Stimulated activated CD4-positive, alpha-beta T cell treated with anti-CD3 and anti-CD28 coated beads, Interleukin-4, amount 100 ng/mL, for 48 hours (primary cell): ENCODE measurements around the gene CRK.
A peak's percentile ranks its signal among the peaks of the same experiment; 100 is the strongest.

ENCODE experiments used
- DNase-seq, 2 donors: peaks; one replicate each; pipeline ENCODE4 v3.0.0-alpha.2; 2020; ENCODE audit warnings: low read depth in 2 of 2

The CRK gene

GRCh38 chr17:1486802-1487695 is 31.0 kb upstream of the CRK start:
- peak; percentile 70 to 74 for DNase-seq

DNA sequence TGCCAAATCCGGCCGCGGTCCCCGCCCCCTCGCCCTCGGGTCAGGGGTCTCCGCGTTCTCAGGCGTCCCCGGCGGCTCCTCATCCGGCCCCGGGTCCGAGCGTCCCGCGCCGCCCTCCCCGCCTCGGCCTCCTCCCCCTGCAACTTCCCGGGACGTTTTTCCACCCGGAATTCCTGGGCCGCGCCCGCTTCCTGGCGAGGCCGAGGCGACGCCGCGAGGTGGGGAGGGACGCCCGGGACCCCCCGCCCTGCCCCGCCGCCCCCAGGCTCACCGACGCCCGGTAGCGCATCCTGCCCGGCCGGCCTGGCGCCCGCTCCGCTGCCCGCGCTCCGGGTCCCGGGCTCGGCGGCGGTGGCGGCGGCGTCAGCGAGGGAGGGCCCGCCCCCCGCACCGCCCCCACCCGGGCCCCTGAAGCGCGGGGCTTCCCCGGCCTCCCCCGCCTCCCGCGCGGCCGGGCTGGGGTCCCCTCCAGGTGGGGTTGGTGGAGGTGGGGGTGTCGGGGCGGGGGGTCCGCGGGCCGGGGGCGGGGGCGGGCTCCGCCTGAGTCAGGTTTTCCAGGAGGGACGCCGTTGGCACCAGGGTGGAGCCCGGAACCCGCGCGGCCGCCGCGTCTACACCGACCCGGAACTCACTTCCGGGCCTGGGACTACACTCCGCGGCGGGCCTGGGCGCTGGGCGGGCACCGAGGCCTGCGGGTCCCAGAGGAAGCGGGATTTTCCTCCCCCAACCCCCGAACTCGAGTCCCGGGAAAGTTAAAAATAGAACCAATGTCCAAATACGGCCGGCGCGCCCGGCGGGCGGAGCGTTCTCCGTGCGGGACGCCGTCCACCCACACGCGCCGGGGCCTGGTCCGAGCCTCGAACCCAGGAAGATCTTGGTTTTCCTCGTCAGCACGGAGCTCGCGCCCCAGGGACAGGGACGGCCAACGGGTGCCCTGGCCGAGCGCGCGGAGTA is 29.7 kb upstream of the CRK start:
- DNase-seq = peak; percentile 49 to 60

DNA sequence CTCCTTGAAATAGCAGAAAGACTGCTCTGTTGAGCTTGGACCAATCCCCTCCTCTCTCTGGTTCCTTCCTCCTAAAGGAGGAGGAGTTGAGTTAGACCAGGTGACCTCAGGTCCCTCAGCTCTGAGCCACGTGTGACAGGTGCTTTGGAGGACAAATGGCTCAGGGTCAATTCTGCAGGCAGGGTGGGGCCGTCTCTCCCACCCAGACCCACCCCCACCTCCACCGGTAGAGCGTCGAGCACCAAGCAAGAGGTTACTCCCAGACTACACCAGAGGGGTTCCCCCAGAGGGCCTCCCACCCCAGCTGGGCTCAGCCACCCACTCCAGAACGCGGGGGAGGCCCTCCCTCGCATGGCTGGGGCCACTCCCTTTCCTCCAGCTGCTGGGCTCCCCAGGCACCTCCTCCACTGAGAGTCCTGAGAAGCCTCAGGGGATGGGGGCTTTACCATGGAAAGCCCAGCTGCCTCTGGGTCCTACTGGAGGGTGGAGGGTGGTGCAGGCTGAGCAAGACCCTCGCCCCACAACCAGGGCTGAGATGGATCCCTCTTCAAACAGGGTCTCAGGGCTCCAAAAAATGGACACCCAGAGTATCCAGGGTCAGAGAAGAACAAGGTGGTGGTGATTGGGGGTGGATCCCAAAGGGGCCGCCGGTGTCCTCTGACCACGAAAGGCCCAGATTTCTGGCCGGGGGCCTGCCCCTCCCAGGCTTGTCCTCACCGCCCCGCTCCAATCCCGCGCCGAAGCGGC is 28.8 kb upstream of the CRK start:
- no peak for DNase-seq

GRCh38 chr17:1484060-1484535 is 28.1 kb upstream of the CRK start:
- no peak for DNase-seq

GRCh38 chr17:1482680-1483079 is 26.6 kb upstream of the CRK start:
- DNase-seq = no peak

GRCh38 chr17:1481736-1482135 is 25.7 kb upstream of the CRK start:
- no peak for DNase-seq

GRCh38 chr17:1480747-1481465 is 24.9 kb upstream of the CRK start:
- no peak for DNase-seq

- no peak for DNase-seq
Observed at GRCh38 chr17:1478418-1478817, 22.4 kb upstream of the CRK start.

- no peak for DNase-seq
Observed at GRCh38 chr17:1475321-1475854, 19.4 kb upstream of the CRK start.

- DNase-seq = no peak
Observed at GRCh38 chr17:1474402-1475189, 18.6 kb upstream of the CRK start.

DNA sequence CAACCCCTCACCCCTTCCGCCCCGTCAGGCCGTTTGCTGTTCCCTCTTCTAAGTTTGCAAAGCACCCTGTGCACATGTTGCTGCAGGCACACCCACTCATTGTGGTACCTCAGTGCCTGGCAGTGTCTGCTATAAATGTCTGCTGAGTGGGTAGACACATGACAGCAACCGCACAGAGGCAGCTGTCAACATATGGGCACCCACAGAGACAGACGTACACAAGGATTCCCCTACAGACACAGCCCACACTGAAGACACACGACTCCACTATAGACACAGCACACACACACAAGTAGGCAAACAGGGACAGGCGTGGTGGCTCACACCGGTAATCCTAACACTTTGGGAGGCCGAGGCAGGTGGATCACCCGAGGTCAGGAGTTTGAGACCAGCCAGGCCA is 17.8 kb upstream of the CRK start:
- DNase-seq = no peak

DNA sequence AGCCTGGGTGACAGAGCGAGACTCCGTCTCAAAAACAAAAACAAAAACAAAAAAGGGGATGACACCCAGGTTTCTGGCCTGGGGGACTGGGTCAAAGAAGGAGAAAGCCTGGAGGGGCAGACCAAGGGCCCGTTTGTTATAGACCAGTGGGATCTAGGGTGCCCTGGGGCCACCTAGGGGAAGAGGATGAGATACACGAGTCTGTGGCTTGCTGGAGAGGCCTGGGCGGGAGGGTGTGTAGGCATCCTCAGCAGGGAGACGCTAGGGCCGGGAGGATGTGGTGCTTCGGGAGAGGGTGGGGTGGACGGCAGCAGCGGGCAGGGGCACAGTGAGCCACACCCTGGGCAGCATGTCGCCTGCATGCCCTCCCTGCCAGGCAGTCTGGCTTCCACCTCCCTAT is 17.1 kb upstream of the CRK start:
- DNase-seq = no peak

DNA sequence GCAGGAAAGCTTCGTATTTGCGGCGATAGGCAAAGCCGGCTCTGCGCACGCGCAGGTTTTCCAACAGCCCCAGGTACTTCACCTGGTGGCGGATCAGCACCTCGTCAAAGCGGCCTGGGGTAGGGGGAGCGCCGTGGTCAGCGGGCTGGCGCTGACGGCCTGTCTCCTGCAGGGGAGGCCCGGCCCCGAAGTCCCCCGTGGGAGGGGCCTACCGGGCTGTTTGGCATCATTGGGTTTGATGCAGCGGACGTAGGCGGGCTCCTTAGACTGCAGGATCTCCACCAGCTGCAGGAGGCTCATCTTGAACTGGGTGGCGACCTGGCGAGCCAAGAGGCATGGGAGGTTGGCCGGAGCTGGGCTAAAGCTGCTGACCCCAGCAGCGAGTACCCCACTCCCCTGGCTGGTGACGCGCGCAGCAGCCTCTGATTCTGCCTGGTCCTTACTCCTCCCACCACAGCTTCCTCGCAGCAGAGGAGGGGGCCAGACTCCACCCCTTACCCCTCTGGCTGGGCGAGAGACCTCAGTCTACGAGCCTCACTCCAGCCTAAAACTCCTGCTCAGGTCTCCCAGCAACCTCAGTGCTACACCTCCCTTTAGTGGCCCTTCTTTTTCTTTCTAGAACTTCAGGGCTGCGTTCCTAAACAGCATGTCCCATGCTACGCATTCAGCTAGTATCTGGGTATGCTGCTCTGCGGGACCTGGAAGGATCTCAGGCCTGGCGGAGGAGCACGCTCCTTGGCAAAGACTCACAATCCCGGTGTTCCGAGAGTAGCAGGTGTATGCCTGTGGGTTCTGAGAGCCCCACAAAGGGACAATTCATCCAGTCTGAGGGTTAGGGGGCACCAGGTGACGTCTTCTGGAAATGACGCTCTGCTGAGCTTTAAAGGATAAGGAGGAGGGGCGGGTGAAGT is 16.1 kb upstream of the CRK start:
- DNase-seq = no peak

GRCh38 chr17:1471490-1471889 is 15.5 kb upstream of the CRK start:
- DNase-seq = no peak

GRCh38 chr17:1470755-1471462 is 14.9 kb upstream of the CRK start:
- DNase-seq = no peak

GRCh38 chr17:1470071-1470754 is 14.2 kb upstream of the CRK start:
- DNase-seq = no peak

GRCh38 chr17:1469231-1469852 is 13.3 kb upstream of the CRK start:
- no peak for DNase-seq
